Activated naive CD4-positive, alpha-beta T cell (primary cell): ENCODE data around the gene HEXIM2.

Source experiments
- DNase-seq, 4 experiments: peaks; one replicate each; lab custom pipeline; 2025; lab: John Stamatoyannopoulos, UW

HEXIM2 gene

DNA sequence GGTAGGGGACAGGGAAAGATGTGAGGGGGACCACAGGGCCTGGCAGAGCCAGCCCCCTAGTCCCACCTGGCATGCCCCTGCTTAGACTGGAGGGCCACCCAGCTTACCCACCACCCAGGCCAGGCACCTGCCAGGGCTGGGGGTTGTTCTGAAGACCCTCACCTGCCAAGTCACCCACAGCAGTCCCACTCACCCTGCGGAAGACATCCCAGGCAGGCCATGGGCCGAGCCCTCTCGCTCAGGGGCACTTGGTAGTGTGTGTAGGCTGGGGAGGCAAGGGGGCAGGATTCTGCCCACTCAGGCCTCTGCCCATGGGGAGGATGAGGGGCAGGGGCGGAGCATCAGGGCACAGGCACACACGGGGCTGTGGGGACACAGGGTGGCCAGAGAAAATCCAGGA lies 33.3 kb upstream of the HEXIM2 start:
- no peak for DNase-seq

DNA sequence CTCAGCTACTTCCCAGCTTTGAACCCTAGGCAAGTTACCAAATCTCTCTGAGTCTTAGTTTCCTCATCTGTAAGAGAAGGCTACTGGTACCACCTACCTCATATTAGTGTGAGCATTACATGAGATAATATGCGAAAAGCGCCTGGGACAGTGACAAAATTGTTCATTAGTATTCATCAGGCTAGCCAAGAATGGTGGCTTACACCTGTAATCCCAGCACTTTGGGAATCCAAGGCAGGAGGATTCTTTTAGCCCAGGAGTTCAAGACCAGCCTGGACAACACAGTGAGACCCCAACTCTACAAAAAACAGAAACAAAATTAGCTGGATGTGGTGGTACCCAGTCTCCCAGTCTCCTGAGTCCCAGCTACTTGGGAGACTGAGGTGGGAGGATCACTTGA lies 32.7 kb upstream of the HEXIM2 start:
- no peak for DNase-seq

DNA sequence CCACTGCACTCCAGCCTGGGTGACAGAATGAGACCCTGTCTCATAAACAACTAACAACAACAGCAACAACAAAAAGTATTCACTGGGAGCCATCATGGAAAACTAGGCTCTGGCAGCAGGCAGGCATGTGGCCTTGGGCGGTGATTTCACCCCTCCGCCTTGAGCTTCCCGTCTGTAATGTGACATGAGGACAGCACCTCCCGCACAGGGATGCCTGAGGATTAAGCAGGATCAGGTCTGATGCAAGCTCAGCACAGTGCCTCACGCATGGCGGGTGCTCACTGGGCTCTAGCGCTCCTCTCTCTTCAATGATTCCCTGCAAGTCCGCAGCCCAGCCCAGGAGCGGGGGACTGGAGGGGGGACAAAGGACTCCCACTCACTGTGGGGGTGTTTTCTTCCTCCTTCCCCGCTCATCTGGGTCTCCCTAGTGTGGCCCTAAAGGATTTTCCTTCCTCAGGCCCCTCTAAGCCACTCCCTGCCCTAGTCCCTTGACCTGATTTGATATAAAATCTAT lies 32.2 kb upstream of the HEXIM2 start:
- DNase-seq = no peak

DNA sequence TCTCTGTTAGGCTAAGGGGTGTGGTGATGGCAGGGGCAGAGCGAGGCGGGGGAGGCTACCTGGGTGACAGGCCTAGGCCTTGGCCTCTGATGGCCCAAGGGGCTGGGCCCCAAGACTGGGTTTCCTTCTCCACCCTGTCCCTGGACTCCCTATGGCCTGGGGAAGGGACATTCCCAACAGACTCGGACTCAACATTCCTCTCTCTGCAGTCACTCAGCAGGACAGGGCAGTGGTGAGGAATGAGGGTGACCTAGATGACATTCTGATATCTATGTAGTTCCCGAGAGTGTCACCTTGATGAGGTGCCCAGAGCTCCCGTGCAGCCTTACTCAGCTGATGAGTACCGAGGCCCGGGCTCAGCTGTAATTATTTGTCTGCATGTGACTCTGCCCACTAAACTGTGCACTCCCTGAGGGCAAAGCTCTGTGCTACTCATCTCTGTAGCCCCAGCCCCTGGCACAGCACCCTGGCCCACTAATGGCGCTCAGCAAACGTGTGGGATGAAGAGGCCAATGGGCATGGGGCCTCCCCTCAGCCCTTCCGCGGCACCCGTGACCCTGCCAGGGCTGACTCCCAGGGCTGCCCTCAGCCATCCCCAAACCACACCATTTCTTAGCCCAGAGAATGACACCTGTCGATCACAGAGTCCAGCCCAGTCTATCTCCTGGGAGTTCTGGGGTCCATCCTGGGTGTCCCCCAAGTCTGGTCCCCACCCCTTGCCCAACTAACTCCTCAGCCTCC lies 31.6 kb upstream of the HEXIM2 start:
- no peak for DNase-seq

DNA sequence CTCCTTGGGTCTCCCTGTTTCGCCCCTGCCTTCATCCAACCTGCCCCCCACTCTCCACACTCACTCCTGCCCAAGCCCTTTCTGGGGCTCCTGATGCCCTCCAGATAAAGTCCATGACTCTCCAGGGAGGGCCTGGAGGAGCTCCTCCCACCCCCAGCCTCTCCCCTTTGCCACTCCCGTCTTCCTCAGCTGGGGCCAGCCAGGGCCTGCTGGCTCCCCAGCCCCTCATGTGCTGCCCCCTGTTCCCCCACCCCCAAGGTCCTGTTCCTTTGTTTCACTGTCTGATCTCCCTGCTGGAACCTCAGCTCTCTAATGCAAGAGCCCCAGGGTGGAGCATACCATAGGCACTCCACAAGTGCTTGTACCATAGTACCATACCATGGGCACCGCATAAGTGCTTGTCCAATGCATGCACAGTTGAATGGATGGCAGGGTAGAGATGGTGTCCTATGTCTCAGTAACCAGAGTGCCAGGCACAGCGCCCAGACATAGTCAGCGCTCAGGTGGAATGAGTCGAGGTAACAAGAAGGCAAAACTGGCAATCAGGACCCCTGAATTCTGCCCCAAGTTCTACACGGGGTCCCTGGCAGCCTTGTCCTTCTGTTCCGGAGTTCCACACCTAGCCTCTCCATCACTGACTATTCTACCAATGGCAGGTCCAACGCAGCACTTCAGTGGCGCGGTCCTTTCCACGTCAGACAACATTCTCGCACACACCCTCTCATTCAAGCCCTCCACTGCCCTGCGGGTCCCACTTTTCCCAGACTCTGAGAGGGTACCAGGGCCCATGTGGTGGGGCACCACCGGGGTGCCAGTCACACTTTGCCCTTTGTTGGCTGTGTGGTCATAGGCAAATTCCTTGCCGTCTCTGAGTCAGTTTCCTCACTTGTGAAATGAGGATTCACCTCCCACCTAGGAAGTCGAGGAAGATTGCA lies 30.7 kb upstream of the HEXIM2 start:
- no peak for DNase-seq

DNA sequence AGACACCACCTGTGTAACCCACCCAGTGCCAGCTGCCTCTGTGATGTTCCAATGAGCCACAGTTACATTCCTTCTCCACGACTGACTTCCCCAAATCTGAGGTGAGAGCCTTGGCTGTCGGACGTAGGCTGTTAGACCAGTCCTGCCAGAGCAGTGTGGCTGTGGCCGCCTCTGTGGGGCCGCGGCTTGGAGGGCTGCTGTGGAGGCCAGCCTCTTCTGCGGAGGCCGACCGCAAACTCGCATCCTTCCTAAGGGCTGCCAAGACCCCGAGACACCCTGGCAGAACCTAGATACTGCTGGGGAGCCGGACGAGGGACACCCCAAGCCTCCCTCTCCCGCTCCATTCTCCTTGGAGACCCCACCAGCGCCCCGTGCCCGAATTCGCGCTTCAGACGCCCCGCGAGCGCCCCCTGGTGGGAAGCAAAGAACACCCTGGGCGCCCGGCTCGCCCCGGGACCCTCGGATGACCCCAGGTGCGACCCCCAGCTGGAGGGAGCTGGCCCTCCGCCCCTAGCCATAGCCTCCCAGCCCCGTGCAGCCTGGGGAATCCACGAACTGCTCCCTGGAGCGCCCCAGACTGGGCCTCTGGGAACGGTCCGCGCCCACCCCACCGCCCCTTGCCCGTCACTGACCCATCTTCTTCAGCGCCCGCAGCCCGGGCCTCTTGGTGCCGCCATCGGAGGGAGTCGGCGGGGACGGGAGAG lies 29.9 kb upstream of the HEXIM2 start:
- DNase-seq = peak; percentile 26 to 54 (median 37)

DNA sequence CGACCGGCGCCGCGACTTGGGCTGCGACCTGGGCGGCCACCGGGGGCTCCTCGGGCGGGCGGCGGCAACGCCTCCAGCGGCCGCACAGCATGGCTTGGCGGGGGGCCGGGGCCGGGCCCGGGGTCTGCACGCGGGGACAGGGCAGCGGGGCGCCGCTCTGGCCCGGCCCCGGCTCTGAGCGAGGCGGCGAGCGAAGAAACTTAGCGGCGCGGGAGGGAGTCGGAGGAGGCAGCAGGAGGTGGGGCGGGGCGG lies 29.4 kb upstream of the HEXIM2 start, which contains the start of gene PLCD3:
PLCD3 (minus strand) TSS at position 196 of the 252 bp plus-strand sequence; CDS start at position 91, 105 bp downstream.
- no peak for DNase-seq

DNA sequence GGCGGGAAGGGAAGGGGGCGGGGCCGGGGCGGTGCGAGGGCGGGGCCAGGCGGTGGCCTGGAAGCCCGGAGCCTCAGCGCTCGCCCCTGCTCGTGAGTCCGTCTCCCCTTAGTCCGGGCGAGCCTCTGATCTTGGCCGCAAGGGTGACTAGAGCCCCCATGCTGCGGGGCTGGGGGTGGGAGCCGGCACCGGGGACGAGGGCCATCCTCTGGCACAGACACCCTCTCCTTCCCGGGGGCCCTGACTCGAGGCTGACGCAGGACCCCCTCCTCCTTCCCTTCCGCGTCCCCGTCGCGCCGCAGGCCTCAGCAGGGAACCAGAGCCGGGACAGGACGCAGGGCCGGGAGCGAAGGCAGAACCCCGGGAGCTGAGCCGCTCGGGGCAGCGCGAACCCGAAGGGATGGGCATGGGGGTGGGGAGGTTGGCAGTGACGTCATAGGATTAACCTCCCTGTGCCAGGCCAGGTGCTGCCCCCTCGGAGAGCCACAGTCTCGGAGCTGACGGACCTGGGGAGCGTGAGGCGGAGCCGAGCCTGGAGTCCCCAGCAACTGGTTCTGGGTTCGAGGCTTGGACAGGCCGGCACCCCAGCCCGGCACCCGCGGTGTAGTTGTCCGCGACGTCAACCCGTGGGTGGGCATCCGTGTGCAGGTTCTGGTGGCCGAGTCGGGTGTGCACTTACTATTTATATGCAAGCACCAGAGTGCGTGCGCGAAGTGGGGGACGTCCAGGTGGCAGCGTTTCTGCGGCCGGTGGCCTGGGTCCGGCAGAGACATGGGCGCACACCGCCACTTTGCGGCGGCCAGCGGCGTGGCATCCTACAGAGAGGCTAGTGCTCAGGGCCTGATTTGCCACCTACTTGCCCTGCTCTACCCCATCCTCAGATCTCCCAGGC lies 28.9 kb upstream of the HEXIM2 start:
- peak; percentile 25 to 71 (median 49) for DNase-seq

DNA sequence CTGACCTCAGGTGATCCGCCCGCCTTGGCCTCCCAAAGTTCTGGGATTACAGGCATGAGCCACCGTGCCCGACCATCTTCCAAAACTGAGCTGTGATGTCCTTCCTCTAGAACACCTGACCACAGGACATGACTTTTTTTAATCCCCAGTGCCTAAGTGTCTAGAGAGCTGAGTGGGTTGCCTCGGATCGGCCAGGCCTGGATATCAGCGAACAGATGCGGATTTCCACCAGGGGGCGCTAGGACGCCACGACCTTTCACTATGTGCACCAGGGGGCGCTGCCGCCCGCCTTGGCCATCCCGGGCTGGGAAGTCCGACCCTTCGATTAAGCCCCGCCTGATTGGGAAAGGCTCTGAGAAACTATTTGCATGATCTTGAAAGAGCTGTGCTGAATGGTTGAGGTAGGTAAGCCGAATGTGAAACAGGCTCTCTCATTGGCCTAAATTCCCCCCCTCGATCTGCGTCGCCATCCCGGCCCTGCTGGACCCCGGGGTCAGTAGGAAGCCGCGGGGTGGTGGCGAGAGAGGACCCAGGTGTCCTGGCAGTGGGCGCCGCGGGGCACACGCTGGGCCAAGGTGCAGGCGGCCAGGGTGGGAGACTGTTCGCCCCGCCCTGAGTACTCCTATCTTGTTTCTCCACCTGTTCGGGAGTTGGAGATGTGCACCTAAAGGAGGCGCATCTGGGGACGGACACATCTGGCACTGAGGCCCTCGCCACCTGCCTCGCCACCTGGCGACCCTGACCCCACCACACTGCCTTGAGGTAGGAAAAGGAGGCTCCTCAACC lies 26.3 kb upstream of the HEXIM2 start, which contains the start of gene ACBD4:
ACBD4 (plus strand) TSS at position 496 of the 786 bp plus-strand sequence. CDS start 458 bp downstream, outside the sequence.
- DNase-seq = peak; percentile 95 to 98 (median 96)

DNA sequence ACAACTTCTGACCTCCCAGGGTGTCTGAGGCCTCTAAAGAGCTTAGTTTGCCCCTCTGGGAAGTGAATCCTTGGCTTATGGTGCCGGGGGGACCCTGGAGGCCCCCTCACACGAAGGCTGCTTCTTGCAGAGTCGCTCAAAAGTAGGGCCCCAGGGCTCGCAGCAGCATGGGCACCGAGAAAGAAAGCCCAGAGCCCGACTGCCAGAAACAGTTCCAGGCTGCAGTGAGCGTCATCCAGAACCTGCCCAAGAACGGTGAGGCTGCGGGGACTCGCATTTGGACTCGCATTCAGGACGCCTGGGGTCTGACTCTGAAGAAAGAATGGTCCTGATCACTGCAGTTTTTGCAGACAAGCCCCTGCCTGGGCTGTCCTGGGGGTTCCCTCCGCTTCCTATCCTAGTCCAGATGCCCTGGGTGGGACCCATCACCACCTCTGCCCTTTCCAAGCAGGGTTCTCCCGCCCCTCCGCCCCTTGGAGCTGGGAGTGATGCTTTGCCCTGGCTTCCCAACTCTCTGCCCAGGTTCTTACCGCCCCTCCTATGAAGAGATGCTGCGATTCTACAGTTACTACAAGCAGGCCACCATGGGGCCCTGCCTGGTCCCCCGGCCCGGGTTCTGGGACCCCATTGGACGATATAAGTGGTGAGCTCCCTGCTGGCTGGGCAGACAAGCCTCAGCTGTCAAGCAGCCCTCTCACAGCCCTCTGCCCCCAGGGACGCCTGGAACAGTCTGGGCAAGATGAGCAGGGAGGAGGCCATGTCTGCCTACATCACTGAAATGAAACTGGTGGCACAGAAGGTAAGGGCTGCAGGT lies 25.5 kb upstream of the HEXIM2 start:
- no peak for DNase-seq

DNA sequence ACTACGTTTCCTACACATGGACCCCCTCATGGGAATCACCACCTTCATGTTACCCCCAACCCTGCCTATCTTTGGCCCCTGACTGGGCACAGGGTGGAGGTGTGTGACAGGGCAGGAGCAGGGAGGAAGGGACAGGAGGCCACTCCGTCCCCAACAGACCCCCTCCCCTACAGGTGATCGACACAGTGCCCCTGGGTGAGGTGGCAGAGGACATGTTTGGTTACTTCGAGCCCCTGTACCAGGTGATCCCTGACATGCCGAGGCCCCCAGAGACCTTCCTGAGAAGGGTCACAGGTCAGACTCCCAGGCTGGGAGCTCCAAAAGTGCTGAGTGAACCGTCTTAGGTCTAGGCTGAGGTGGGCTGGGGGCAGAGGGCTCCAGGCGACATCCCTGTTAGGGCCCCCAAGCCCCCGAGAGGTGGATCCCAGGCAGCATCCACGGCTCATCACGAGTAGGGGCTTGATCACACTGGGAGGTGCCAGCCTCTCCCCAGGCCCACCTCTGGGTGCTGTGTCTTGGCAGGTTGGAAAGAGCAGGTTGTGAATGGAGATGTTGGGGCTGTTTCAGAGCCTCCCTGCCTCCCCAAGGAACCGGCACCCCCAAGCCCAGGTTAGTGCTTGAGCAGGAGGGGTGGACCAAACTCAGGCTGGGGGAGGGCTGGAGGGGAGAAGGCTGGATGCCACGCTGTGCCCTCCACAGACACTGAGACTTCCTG lies 24.7 kb upstream of the HEXIM2 start:
- DNase-seq = no peak

DNA sequence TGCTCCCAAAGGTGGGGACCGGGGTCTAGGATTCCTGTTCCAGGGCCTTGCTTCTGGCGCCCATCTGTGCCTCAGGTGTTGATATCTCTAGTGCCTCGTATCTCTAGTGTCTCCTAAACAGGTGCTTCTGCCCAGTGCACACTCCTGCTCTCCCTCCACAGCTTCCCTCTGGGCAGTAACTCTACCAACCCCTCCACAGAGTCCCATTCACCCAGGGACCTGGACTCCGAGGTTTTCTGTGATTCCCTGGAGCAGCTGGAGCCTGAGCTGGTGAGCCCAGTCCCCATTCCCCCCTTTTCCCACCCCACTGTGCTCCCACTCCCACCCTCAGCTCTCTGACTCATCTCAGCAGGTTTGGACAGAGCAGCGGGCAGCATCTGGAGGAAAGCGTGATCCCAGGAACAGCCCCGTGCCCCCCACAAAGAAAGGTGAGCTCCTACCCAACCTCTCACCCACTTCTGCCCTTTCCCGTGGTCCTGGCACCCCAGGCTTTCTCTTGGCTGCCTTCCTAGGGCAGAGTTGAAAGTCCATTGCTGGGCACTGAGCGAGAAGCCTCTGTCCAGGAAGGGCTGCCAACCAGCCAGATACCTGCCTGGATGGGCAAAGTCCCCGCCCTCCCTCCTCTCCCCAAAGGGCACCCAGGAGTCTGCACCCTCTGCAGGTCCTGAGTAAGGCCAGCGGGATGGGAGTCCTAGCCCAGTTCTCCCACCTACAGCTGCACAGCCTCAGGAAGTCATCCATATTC lies 23.9 kb upstream of the HEXIM2 start:
- no peak for DNase-seq

DNA sequence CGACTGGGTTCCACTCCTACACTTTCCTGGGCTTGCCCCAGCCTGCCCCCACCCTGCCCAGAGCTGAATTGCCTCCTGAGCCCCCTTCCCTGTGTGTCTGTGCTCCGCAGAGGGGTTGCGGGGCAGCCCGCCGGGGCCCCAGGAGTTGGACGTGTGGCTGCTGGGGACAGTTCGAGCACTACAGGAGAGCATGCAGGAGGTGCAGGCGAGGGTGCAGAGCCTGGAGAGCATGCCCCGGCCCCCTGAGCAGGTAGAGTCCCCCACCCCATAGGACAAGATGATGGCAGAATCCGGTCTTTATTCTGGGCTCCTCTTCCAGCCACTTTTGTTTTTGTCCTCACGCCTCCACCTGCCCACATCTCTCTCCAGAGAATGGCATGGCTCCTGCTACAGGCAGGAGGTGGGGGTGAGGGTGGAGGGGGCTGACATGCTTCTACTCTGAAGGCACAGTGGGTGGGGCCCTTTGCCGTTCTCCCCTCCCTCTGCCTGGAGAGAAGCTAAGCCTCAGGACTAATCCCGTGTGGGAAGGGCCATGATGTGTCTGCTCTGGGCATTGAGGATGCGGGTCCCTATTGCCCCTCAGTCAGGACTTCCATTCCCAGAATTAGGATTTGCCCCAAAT lies 22.7 kb upstream of the HEXIM2 start:
- no peak for DNase-seq

DNA sequence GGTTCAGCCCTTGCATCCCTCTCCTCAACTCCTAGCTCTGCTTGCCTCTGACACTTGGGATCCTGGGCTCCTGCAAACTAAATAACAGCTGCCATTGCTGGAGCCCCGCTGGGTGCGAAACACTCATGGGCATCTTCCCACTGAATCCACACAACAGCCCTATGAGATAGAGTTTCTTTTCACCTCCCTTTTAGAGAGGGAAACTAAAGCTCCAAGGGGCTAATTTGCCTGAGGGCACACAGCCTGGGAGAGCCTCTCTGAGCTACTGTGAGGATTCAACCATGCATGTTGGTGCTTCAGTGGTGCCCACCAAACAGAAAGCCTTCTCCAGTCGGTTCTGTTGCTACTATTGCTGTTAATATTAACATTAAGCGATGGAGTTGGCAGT lies 22.1 kb upstream of the HEXIM2 start:
- DNase-seq = no peak

DNA sequence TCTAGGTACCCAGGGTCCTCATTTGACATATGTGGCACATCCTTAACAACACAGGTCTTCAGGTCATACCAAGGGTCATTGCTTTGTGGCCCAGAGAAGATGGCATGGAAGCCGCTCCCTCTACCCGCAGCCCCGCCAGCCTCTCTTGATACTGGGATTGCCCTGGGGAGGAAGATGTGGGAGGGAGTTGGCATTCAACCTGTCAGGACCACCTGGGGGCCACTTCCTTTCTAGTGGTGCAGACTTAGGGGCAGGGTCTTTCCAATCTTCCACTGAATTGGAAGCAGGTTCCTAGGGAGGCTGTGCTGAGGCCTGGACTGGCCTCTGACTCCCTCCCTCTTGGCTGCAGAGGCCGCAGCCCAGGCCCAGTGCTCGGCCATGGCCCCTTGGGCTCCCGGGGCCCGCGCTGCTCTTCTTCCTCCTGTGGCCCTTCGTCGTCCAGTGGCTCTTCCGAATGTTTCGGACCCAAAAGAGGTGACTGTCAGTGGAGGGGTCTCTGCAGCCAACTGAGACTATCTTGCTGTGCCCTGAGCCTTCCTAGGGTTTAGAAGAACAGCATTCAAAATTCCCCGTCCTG lies 18.5 kb upstream of the HEXIM2 start:
- no peak for DNase-seq

DNA sequence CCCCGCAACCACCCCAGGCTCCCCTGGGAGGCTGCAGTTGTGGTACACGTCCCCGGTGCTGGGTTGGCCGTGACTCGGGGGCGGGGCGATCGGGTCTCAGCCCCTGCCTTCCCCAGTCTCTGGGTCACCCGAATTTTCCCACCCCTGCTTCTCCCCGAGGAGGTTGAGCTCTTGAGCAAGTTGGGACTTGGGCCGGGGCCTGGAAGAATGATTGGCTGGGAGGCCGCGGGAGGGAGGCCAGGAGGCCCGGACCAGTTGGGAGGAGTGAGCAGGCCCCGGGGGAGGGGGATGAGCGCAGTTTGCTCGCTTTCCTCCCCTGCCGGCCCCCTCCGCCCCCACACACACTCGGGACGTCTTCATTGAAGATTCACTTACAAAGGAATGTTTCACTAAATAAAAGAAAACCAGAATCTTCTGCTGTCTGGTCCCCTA lies 17.9 kb upstream of the HEXIM2 start:
- DNase-seq = peak in 1 of 4 experiments; percentile 36
